ENCODE results near the gene KANSL1.

GRCh38 chr17:46202424-46202823 lies 9.2 kb upstream of the KANSL1 start:
- TF ChIP-seq FOXM1 (IDR thresholded peaks at IDR 0.05; ENCODE audit: low read depth, low read length) (no peak), POLR2AphosphoS5 (IDR thresholded peaks at IDR 0.05; ENCODE audit: low read length) (no peak), EZH2 (IDR thresholded peaks at IDR 0.05; ENCODE audit: borderline replicate concordance, control insufficient read depth, low read depth, low read length) (no peak), SMC3 (IDR thresholded peaks at IDR 0.05; ENCODE audit: borderline replicate concordance, low read length) (no peak), SKIL (IDR thresholded peaks at IDR 0.05; ENCODE audit: low read depth, poor library complexity, severe bottlenecking) (no peak), EP300 (IDR thresholded peaks at IDR 0.05; ENCODE audit: borderline replicate concordance in 1 of 2, control insufficient read depth in 1 of 2, low read depth in 2 of 2, low read length in 2 of 2) (no peak)
- TF ChIP-seq, protein P1, sequence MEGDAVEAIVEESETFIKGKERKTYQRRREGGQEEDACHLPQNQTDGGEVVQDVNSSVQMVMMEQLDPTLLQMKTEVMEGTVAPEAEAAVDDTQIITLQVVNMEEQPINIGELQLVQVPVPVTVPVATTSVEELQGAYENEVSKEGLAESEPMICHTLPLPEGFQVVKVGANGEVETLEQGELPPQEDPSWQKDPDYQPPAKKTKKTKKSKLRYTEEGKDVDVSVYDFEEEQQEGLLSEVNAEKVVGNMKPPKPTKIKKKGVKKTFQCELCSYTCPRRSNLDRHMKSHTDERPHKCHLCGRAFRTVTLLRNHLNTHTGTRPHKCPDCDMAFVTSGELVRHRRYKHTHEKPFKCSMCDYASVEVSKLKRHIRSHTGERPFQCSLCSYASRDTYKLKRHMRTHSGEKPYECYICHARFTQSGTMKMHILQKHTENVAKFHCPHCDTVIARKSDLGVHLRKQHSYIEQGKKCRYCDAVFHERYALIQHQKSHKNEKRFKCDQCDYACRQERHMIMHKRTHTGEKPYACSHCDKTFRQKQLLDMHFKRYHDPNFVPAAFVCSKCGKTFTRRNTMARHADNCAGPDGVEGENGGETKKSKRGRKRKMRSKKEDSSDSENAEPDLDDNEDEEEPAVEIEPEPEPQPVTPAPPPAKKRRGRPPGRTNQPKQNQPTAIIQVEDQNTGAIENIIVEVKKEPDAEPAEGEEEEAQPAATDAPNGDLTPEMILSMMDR (IDR thresholded peaks at IDR 0.05 in 2 of 3, conservative IDR thresholded peaks at IDR 0.05 in 1 of 3; ENCODE audit: control insufficient read depth in 2 of 3, extremely low read depth in 1 of 3, insufficient read depth in 1 of 3, low read depth in 3 of 3, low read length in 3 of 3) = no peak
